AG04449 (cell line): ENCODE results near the gene CCR1.

Experiments used
- CTCF ChIA-PET: fragments of 350-600 bp; formaldehyde crosslinking; extraction: SDS; loops from one replicate; lab custom pipeline; 2021; ENCODE audit warnings: antibody characterized with exemption; lab: Yijun Ruan, JAX
- POLR2A ChIA-PET: fragments of 400-600, 350-600 bp; formaldehyde crosslinking; extraction: SDS; loops from one replicate; lab custom pipeline; 2020; ENCODE audit warnings: antibody characterized with exemption, inconsistent platforms; lab: Yijun Ruan, JAX
- DNase-seq: peaks from one replicate; pipeline ENCODE4 v3.0.0-alpha.2; 2010; ENCODE audit warnings: low read depth, low spot score
- H3K4me3 ChIP-seq: 2 replicates; pipeline ENCODE4 v1.5.1; 2011; ENCODE audit warnings: low read depth, mild to moderate bottlenecking, control low read depth, low read length
- CTCF ChIP-seq: IDR thresholded peaks from one replicate; pipeline ENCODE4 v1.5.1; 2011; ENCODE audit warnings: mild to moderate bottlenecking, moderate library complexity, low read length, control low read depth, inconsistent platforms; ENCODE audit not compliant: insufficient read depth; ENCODE audit errors: missing control alignments

CCR1 gene

GRCh38 chr3:46239301-46239938 lies 31.3 kb upstream of the CCR1 start:
- no peak for TF ChIP-seq CTCF
- DNase-seq, result no peak
- CTCF ChIA-PET, result no interaction called here
- POLR2A ChIA-PET, result no interaction called here
- H3K4me3 ChIP-seq, result no peak overlapping the region

GRCh38 chr3:46238386-46238785 lies 30.3 kb upstream of the CCR1 start:
- ChIA-PET POLR2A (no interaction called here), CTCF (no interaction called here)
- H3K4me3 ChIP-seq, result no peak overlapping the region
- no peak for TF ChIP-seq CTCF
- DNase-seq, result no peak

- TF ChIP-seq CTCF, result no peak
- ChIA-PET CTCF (no interaction called here), POLR2A (no interaction called here)
- H3K4me3 ChIP-seq, result no peak overlapping the region
- DNase-seq, result no peak
Observed at GRCh38 chr3:46236294-46237054, 28.4 kb upstream of the CCR1 start.

GRCh38 chr3:46235425-46235824 lies 27.3 kb upstream of the CCR1 start:
- POLR2A ChIA-PET, result no interaction called here
- no peak for TF ChIP-seq CTCF
- CTCF ChIA-PET, result interaction anchor here (1.4 kb wide), 1 partner anchor 10 kb away, joined by 4 read pairs; no protein-coding TSS in a partner anchor
- no peak for DNase-seq
- no peak overlapping the region for H3K4me3 ChIP-seq

GRCh38 chr3:46233194-46233593 lies 25.1 kb upstream of the CCR1 start:
- ChIA-PET CTCF (no interaction called here), POLR2A (no interaction called here)
- TF ChIP-seq CTCF, result no peak
- DNase-seq, result no peak
- no peak overlapping the region for H3K4me3 ChIP-seq

- POLR2A ChIA-PET, result no interaction called here
- CTCF ChIA-PET, result no interaction called here
- DNase-seq, result no peak
- no peak for TF ChIP-seq CTCF
- H3K4me3 ChIP-seq, result no peak overlapping the region
Observed at GRCh38 chr3:46231323-46231722, 23.2 kb upstream of the CCR1 start.
